Endothelial cell of umbilical vein (primary cell): Measurements from ENCODE around the gene TTC34. TPM values are rescaled to one million over a fixed set of nuclear protein-coding genes. Genes with fewer than 3 reads are reported as not detected.

ENCODE experiments used
- BruUV-seq: library from RNA; stranded (reverse); fragments of 400-500 nt; replicated peaks from 2 replicates; lab custom pipeline; 2021; lab: Mats Ljungman, UMichigan
- CTCF ChIA-PET: fragments of 300-600, 350-600 bp; sonication (Branson Sonifier 250); formaldehyde crosslinking; loops from one replicate; lab custom pipeline; 2021; ENCODE audit warnings: antibody characterized with exemption, inconsistent platforms; lab: Charles Lee
- POLR2A ChIA-PET: fragments of 300-600, 350-600 bp; sonication (Branson Sonifier 250); formaldehyde crosslinking; loops from one replicate; lab custom pipeline; 2021; ENCODE audit warnings: antibody characterized with exemption, inconsistent platforms; lab: Charles Lee
- DNase-seq: peaks from one replicate; pipeline ENCODE4 v3.0.0-alpha.2; 2011; ENCODE audit warnings: low read depth, low spot score
- FAIRE-seq: peaks from 2 replicates; lab custom pipeline; 2011; peaks lifted over from hg19 to GRCh38; lab: Jason Lieb, UNC
- H2AFZ ChIP-seq: 2 replicates; pipeline ENCODE4 v1.6.0; 2012; ENCODE audit warnings: low read depth, low read length, control low read depth, inconsistent platforms
- H3K27ac ChIP-seq: 2 replicates; pipeline ENCODE4 v1.5.1; 2011; ENCODE audit warnings: low read depth, mild to moderate bottlenecking, control low read depth, low read length, moderate library complexity; ENCODE audit not compliant: insufficient read depth
- H3K27me3 ChIP-seq, 2 experiments: 2 replicates each; pipeline versions ENCODE4 v1.6.0 to v1.6.1; 2011; ENCODE audit warnings: low read length in 2 of 2, mixed read lengths in 1 of 2; ENCODE audit not compliant: control insufficient read depth in 2 of 2, insufficient read depth in 2 of 2
- H3K36me3 ChIP-seq, 2 experiments: 2 replicates in 1 of 2; 3 replicates in 1 of 2; pipeline ENCODE4 v1.5.1; 2011; ENCODE audit warnings: low read length in 2 of 2, mild to moderate bottlenecking in 1 of 2, moderate library complexity in 1 of 2; ENCODE audit not compliant: control insufficient read depth in 2 of 2, insufficient read depth in 2 of 2; ENCODE audit errors: extremely low read depth in 1 of 2
- H3K4me1 ChIP-seq: 3 replicates; pipeline ENCODE4 v1.5.1; 2011; ENCODE audit warnings: mild to moderate bottlenecking, low read length; ENCODE audit not compliant: control insufficient read depth, insufficient read depth; ENCODE audit errors: extremely low read depth
- H3K4me2 ChIP-seq: 2 replicates; pipeline ENCODE4 v1.6.1; 2011; ENCODE audit warnings: low read length, control low read depth, mixed read lengths; ENCODE audit not compliant: insufficient read depth
- H3K4me3 ChIP-seq, 3 experiments: fragments of 200-600 bp in 1 of 3; sonication (generic), shearing (Covaris generic) in 1 of 3; replicated peaks in 1 of 3; 2 replicates each; pipeline ENCODE4 v1.5.1; 2011 to 2016; ENCODE audit warnings: control low read depth in 3 of 3, low read length in 3 of 3, mild to moderate bottlenecking in 2 of 3, inconsistent platforms in 1 of 3, low read depth in 1 of 3, moderate library complexity in 1 of 3; ENCODE audit not compliant: insufficient read depth in 1 of 3
- H3K79me2 ChIP-seq: 2 replicates; pipeline ENCODE4 v1.6.0; 2012; ENCODE audit warnings: low read length, inconsistent platforms; ENCODE audit not compliant: control insufficient read depth, insufficient read depth
- H3K9ac ChIP-seq: replicated peaks from 2 replicates; pipeline ENCODE3; 2011; ENCODE audit warnings: low read length, control low read depth; ENCODE audit not compliant: insufficient read depth; ENCODE audit errors: extremely low read depth
- H3K9me1 ChIP-seq: replicated peaks from 3 replicates; pipeline ENCODE4 v1.6.0; 2011; ENCODE audit warnings: mild to moderate bottlenecking, low read length; ENCODE audit not compliant: control insufficient read depth, insufficient read depth; ENCODE audit errors: extremely low read depth
- H3K9me3 ChIP-seq: replicated peaks from 2 replicates; pipeline ENCODE4 v1.5.1; 2012; ENCODE audit warnings: low read length, inconsistent platforms; ENCODE audit not compliant: control insufficient read depth, insufficient read depth
- H4K20me1 ChIP-seq: replicated peaks from 2 replicates; pipeline ENCODE3; 2011; ENCODE audit warnings: mild to moderate bottlenecking, low read length; ENCODE audit not compliant: control insufficient read depth, insufficient read depth; ENCODE audit errors: extremely low read depth
- CTCF ChIP-seq, 2 donors: IDR thresholded peaks; 1 replicate in 1 of 2; 2 replicates in 1 of 2; pipeline ENCODE4 v1.5.1; 2011; ENCODE audit warnings: low read length in 2 of 2, mild to moderate bottlenecking in 2 of 2, moderate library complexity in 2 of 2, control low read depth in 1 of 2, inconsistent platforms in 1 of 2, low read depth in 1 of 2; ENCODE audit not compliant: insufficient read depth in 1 of 2; ENCODE audit errors: extremely low read depth in 1 of 2
- EZH2 ChIP-seq: IDR thresholded peaks from 2 replicates; pipeline ENCODE4 v1.6.1; 2012; ENCODE audit warnings: borderline replicate concordance, low read depth, mild to moderate bottlenecking, moderate library complexity, low read length, inconsistent platforms; ENCODE audit not compliant: severe bottlenecking
- FOS ChIP-seq: IDR thresholded peaks from 2 replicates; pipeline ENCODE4 v1.6.1; 2011; ENCODE audit warnings: mild to moderate bottlenecking, low read length, moderate library complexity, borderline replicate concordance; ENCODE audit not compliant: insufficient read depth
- GATA2 ChIP-seq: IDR thresholded peaks from 2 replicates; pipeline ENCODE4 v1.7.0; 2011; ENCODE audit warnings: low read depth, mild to moderate bottlenecking, moderate library complexity, mixed read lengths, low read length; ENCODE audit not compliant: insufficient read length, insufficient read depth
- JUN ChIP-seq: IDR thresholded peaks from 2 replicates; pipeline ENCODE4 v1.6.1; 2011; ENCODE audit warnings: borderline replicate concordance, low read depth; ENCODE audit not compliant: insufficient read length, insufficient read depth
- MAX ChIP-seq: IDR thresholded peaks from 2 replicates; pipeline ENCODE4 v1.6.1; 2011; ENCODE audit not compliant: insufficient read depth, insufficient read length
- MYC ChIP-seq: IDR thresholded peaks from one replicate; pipeline ENCODE4 v1.6.1; 2011; ENCODE audit warnings: mild to moderate bottlenecking, low read depth, low read length
- POLR2A ChIP-seq: IDR thresholded peaks from 2 replicates; pipeline ENCODE4 v1.6.1; 2012; ENCODE audit warnings: low read depth, mild to moderate bottlenecking, control low read depth, low read length
- POLR2AphosphoS5 ChIP-seq: IDR thresholded peaks from 2 replicates; pipeline ENCODE4 v1.6.1; 2012; ENCODE audit warnings: low read depth, mild to moderate bottlenecking, control low read depth, low read length, moderate library complexity; ENCODE audit not compliant: insufficient read depth
- dilution Hi-C: fragments of 300-500 bp; cut with MboI; formaldehyde crosslinking; loops from one replicate; pipeline ENCODE4 v1.15.0; 2019; ENCODE audit warnings: low sequenced_read_pairs; ENCODE audit not compliant: extremely low pct_ligation_motif_present
- intact Hi-C: fragments of 100-400 bp; cut with micrococcal nuclease; formaldehyde crosslinking; loops from one replicate; pipeline ENCODE4 v1.10.0; 2022
- polyA plus RNA-seq, 4 experiments: library from polyadenylated mRNA; depleted of rRNA in 3 of 4; stranded (reverse) in 3 of 4; unstranded in 1 of 4; fragments of >200 nt; gene quantifications; 2 replicates each; pipeline versions ENCODE4 v1.2.1 to v1.2.3, GENCODE V29; 2011 to 2012; ENCODE audit warnings: missing spikeins in 1 of 4
- total RNA-seq: library from RNA; stranded (reverse); gene quantifications from 2 replicates; pipeline ENCODE4 v1.2.3, GENCODE V29; 2021

Gene TTC34
- total and polyA plus RNA-seq, 2 donors (not counting 3 experiments of a cell fraction or from before 2014, with no cell fraction given) = 0.08 to 0.77 TPM

GRCh38 chr1:2590233-2591141 is 211.0 kb downstream of the TTC34 start:
- dilution Hi-C loops (no loop called here), intact Hi-C loops (no loop called here)
- no peak overlapping the region for H3K4me2 ChIP-seq
- no peak overlapping the region for H3K27ac ChIP-seq
- H3K27me3 ChIP-seq = no peaks in the 10 kb centered on the region
- H4K20me1 ChIP-seq = no peaks in the 10 kb centered on the region
- ChIA-PET CTCF (no interaction called here), POLR2A (no interaction called here)
- no peaks in the 10 kb centered on the region for H3K9me1 ChIP-seq
- TF ChIP-seq POLR2AphosphoS5 = no peak
- no peak for TF ChIP-seq JUN
- peaks cover 5% of the 10 kb centered on the region for H3K79me2 ChIP-seq
- no TSS peak for BruUV-seq
- H3K4me3 ChIP-seq = no peak overlapping the region
- no peak for FAIRE-seq
- H2AFZ ChIP-seq = no peak overlapping the region
- H3K9ac ChIP-seq = no peak overlapping the region
- no peaks in the 10 kb centered on the region for H3K9me3 ChIP-seq
- peaks cover 3% of the 10 kb centered on the region in 2 experiments for H3K36me3 ChIP-seq
- no peak for DNase-seq
- peaks cover 10% of the 10 kb centered on the region for H3K4me1 ChIP-seq

GRCh38 chr1:2589431-2590232 is 211.9 kb downstream of the TTC34 start:
- H3K4me3 ChIP-seq = no peak overlapping the region
- peaks cover 18% of the 10 kb centered on the region for H3K4me1 ChIP-seq
- DNase-seq (no peak), FAIRE-seq (no peak)
- H3K4me2 ChIP-seq = no peak overlapping the region
- no peak overlapping the region for H3K27ac ChIP-seq
- H3K9ac ChIP-seq = no peak overlapping the region
- ChIA-PET CTCF (no interaction called here), POLR2A (no interaction called here)
- TF ChIP-seq POLR2A (no peak), CTCF (IDR thresholded peaks at IDR 0.05; ENCODE audit: extremely low read depth in 1 of 2, insufficient read depth in 1 of 2, low read depth in 1 of 2, low read length in 2 of 2) (no peak), FOS (no peak), POLR2AphosphoS5 (no peak), JUN (no peak), EZH2 (no peak), MAX (no peak), GATA2 (no peak), MYC (no peak)
- no peaks in the 10 kb centered on the region for H4K20me1 ChIP-seq
- no peaks in the 10 kb centered on the region for H3K9me1 ChIP-seq
- peaks cover 5% of the 10 kb centered on the region for H3K79me2 ChIP-seq
- H3K9me3 ChIP-seq = no peaks in the 10 kb centered on the region
- H3K36me3 ChIP-seq = peaks cover 3% of the 10 kb centered on the region in 2 experiments
- intact Hi-C loops (loop anchor here (5.0 kb wide), 1 partner anchor 392 kb away; no protein-coding TSS in a partner anchor), dilution Hi-C loops (no loop called here)
- no peak overlapping the region for H2AFZ ChIP-seq
- no peaks in the 10 kb centered on the region for H3K27me3 ChIP-seq
- BruUV-seq = no TSS peak
